DMS53 treated with DMSO at 0.1 percent for 48 hours (cell line): ENCODE results near the gene RBM33.
"Not testable (repeated sequence)": the region's sequence is repeated elsewhere in the genome, so short reads cannot be mapped to it uniquely, and the experiment has no call there.

ENCODE experiments used
- DNase-seq: peaks from one replicate; lab custom pipeline; 2025; ENCODE audit not compliant: unreplicated experiment; lab: John Stamatoyannopoulos, UW

The RBM33 gene

GRCh38 chr7:155688237-155688636, 43.8 kb downstream of the RBM33 start:
- not testable (repeated sequence) for DNase-seq

- DNase-seq: not testable (repeated sequence)
Observed at GRCh38 chr7:155690655-155691054, 46.2 kb downstream of the RBM33 start.

- no peak for DNase-seq
Observed at GRCh38 chr7:155692317-155692716, 47.9 kb downstream of the RBM33 start.

GRCh38 chr7:155693826-155694225, 49.4 kb downstream of the RBM33 start:
- DNase-seq: no peak

- no peak for DNase-seq
Observed at GRCh38 chr7:155694851-155695250, 50.4 kb downstream of the RBM33 start.

- DNase-seq: no peak
Observed at GRCh38 chr7:155696747-155697146, 52.3 kb downstream of the RBM33 start.

- DNase-seq: no peak
Observed at GRCh38 chr7:155698633-155699032, 54.2 kb downstream of the RBM33 start.

GRCh38 chr7:155699180-155699579, 54.7 kb downstream of the RBM33 start:
- no peak for DNase-seq

- no peak for DNase-seq
Observed at GRCh38 chr7:155700847-155701246, 56.4 kb downstream of the RBM33 start.

GRCh38 chr7:155701972-155702544, 57.6 kb downstream of the RBM33 start:
- no peak for DNase-seq

GRCh38 chr7:155702616-155703015, 58.2 kb downstream of the RBM33 start:
- DNase-seq: no peak

- DNase-seq: no peak
Observed at GRCh38 chr7:155705623-155706360, 61.3 kb downstream of the RBM33 start.

- no peak for DNase-seq
Observed at GRCh38 chr7:155706376-155706775, 61.9 kb downstream of the RBM33 start.

GRCh38 chr7:155709453-155709852, 65.0 kb downstream of the RBM33 start:
- DNase-seq: no peak

- DNase-seq: no peak
Observed at GRCh38 chr7:155710031-155710430, 65.6 kb downstream of the RBM33 start.

- DNase-seq: no peak
Observed at GRCh38 chr7:155710530-155710929, 66.1 kb downstream of the RBM33 start.

- no peak for DNase-seq
Observed at GRCh38 chr7:155711081-155711480, 66.6 kb downstream of the RBM33 start.

- DNase-seq: no peak
Observed at GRCh38 chr7:155713384-155713783, 68.9 kb downstream of the RBM33 start.

- DNase-seq: no peak
Observed at GRCh38 chr7:155714702-155715101, 70.2 kb downstream of the RBM33 start.

- no peak for DNase-seq
Observed at GRCh38 chr7:155715111-155715805, 70.8 kb downstream of the RBM33 start.

- no peak for DNase-seq
Observed at GRCh38 chr7:155717010-155717744, 72.7 kb downstream of the RBM33 start.

- no peak for DNase-seq
Observed at GRCh38 chr7:155721056-155721455, 76.6 kb downstream of the RBM33 start.
